Measurements from ENCODE around the gene SIRT5.

The SIRT5 gene

DNA sequence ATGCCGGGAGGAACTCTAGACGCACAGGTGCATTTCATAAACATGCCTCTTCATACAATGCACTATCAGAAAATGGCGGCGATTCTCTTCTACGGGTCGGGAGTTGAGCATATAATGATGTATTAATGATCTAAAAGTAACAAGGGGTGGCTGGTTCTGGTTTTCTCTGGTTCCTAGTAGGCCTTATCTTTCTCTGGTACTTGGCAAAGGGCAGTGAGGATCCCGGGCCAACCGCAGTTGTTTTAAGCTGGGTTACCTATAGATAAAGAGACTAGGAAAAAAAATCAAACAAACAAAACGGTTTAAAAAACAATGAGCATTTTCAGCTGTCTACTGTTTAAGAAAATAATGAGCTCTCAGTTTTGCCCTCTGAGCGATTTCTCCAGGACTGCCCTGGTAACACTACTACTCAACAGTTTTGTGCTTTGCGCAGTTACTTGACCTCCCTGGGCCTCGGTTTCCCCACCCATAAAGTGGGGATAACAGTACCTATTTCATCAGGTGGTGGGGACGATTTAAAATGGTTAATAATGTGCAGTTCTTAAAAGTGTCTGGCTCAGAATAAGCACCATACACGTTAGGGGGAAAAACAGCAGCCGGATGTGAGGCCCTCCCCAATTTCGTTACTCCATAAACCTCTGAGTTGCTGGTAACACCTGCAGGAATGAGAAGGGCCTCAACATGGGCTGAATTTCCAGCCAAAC is 1.3 kb upstream of the SIRT5 start:
- H3K4me3 ChIP-seq (ENCODE audit: low read length): peak overlapping the region; percentile 95
- peak overlapping the region; percentile 92 for H3K27ac ChIP-seq (ENCODE audit: low read length)
- H3K4me1 ChIP-seq (ENCODE audit: insufficient read depth, low read length): peaks cover 7% of the 10 kb centered on the region
- no peaks in the 10 kb centered on the region for H3K27me3 ChIP-seq (ENCODE audit: insufficient read depth, low read length)
- no peaks in the 10 kb centered on the region for H3K9me3 ChIP-seq (ENCODE audit: insufficient read depth, low read depth, low read length)
- H3K36me3 ChIP-seq (ENCODE audit: insufficient read depth, low read depth, low read length): no peaks in the 10 kb centered on the region
- H3K9ac ChIP-seq (ENCODE audit: low read depth, low read length): peak overlapping the region; percentile 97; the same call in 1 of the 2 replicates

DNA sequence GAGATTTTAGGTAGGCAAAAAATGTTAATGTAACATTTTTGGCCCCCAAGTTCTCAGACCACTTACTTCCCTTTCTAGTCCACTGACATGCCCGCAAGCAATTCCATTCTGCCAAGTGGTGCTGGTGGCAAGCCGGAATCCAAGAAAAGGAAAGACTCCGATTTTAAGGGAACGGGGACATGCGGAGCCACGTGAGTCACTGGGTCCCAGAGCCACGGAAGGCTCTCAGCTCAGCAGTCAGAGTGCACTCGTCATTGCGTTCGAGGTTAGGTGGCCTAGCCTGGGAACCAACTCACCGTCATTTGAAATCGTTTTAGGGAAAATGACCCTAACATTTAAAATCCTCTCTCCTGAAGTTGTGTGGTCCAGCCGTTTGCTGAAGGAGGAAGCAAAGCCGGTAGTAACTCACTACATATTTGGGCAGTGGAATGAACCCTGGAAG is 711 bp upstream of the SIRT5 start:
- no peaks in the 10 kb centered on the region for H3K9me3 ChIP-seq (ENCODE audit: insufficient read depth, low read depth, low read length)
- peak overlapping the region; percentile 97; the same call in 1 of the 2 replicates for H3K9ac ChIP-seq (ENCODE audit: low read depth, low read length)
- peak overlapping the region; percentile 95 for H3K4me3 ChIP-seq (ENCODE audit: low read length)
- H3K27ac ChIP-seq (ENCODE audit: low read length): peak overlapping the region; percentile 92
- H3K4me1 ChIP-seq (ENCODE audit: insufficient read depth, low read length): peaks cover 7% of the 10 kb centered on the region
- no peaks in the 10 kb centered on the region for H3K36me3 ChIP-seq (ENCODE audit: insufficient read depth, low read depth, low read length)
- H3K27me3 ChIP-seq (ENCODE audit: insufficient read depth, low read length): no peaks in the 10 kb centered on the region

DNA sequence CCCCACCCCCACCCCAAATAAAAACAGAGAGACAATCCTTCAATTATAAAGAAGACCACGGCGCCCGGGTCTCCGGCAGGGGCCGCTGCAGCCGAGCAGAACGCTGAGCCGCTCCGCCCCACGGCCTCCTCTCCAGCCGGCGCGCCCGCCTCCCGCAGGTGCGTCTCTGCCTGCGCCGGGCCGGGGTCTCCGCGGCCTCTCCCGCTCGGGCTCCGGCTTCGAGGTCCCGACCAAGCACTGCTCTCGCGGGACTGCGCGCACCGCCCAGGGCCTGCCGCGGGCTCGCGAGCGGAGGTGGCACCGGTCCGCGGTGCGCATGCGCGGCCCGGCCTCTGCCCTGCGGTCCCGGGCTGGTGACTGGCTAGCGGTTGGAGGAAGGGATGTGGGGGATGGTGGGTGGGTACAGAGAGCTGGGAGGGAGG is 241 bp upstream of the SIRT5 start:
- H3K27me3 ChIP-seq (ENCODE audit: insufficient read depth, low read length): no peaks in the 10 kb centered on the region
- peak overlapping the region; percentile 95 for H3K4me3 ChIP-seq (ENCODE audit: low read length)
- peak overlapping the region; percentile 89 for H3K27ac ChIP-seq (ENCODE audit: low read length)
- no peaks in the 10 kb centered on the region for H3K9me3 ChIP-seq (ENCODE audit: insufficient read depth, low read depth, low read length)
- H3K9ac ChIP-seq (ENCODE audit: low read depth, low read length): peak overlapping the region; percentile 97; the same call in 1 of the 2 replicates
- no peaks in the 10 kb centered on the region for H3K36me3 ChIP-seq (ENCODE audit: insufficient read depth, low read depth, low read length)
- H3K4me1 ChIP-seq (ENCODE audit: insufficient read depth, low read length): peaks cover 7% of the 10 kb centered on the region

DNA sequence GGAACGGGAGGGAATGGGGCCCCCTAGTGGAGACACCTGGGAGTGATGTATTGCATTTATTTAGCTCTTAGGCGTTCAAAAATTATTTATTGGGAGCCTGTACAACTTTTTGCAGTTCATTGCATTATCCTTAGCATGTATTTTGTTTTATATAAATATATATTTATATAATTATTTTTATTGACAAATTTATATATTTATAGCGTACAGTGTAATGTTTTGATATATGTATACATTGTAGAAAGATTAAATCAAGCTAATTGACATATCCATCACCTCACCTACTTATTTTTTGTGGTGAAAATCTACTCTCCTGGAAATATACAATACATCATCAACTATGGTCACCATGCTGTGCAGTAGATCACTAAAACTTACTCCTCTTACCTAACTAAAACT is 975 bp downstream of the SIRT5 start:
- H3K9ac ChIP-seq (ENCODE audit: low read depth, low read length): peak overlapping the region; percentile 97; the same call in 1 of the 2 replicates

DNA sequence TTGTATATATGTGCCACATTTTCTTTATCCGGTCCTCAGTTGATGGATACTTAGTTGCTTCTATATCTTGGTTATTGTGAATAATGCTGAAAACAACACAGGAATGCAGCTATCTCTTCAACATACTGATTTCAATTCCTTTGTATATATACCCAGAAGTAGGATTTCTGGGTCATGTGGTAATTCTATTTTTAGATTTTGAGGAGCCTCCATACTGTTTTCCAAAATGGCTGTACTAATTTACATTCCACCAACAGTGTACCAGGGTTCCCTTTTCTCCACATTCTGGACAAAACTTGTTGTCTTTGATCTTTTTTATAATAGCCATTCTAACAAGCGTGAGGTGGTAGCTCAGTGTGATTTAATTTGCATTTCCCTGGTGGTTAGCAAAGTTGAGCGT is 1.6 kb downstream of the SIRT5 start:
- Histone ChIP-seq H3K4me3 (ENCODE audit: low read length) (no peak overlapping the region), H3K27ac (ENCODE audit: low read length) (no peak overlapping the region), H3K4me1 (ENCODE audit: insufficient read depth, low read length) (peaks cover 7% of the 10 kb centered on the region), H3K9ac (ENCODE audit: low read depth, low read length) (no peak overlapping the region), H3K27me3 (ENCODE audit: insufficient read depth, low read length) (no peaks in the 10 kb centered on the region), H3K36me3 (ENCODE audit: insufficient read depth, low read depth, low read length) (peaks cover 9% of the 10 kb centered on the region; the same call in 1 of the 2 replicates), H3K9me3 (ENCODE audit: insufficient read depth, low read depth, low read length) (no peaks in the 10 kb centered on the region)

More for the DNA sequence above, 975 bp downstream of the SIRT5 start:
- peak overlapping the region; percentile 95; the same call in 1 of the 2 replicates for H3K4me3 ChIP-seq (ENCODE audit: low read length)
- no peak overlapping the region for H3K27ac ChIP-seq (ENCODE audit: low read length)
- H3K4me1 ChIP-seq (ENCODE audit: insufficient read depth, low read length): peaks cover 7% of the 10 kb centered on the region
- no peaks in the 10 kb centered on the region for H3K9me3 ChIP-seq (ENCODE audit: insufficient read depth, low read depth, low read length)
- peaks cover 9% of the 10 kb centered on the region; the same call in 1 of the 2 replicates for H3K36me3 ChIP-seq (ENCODE audit: insufficient read depth, low read depth, low read length)
- H3K27me3 ChIP-seq (ENCODE audit: insufficient read depth, low read length): no peaks in the 10 kb centered on the region

DNA sequence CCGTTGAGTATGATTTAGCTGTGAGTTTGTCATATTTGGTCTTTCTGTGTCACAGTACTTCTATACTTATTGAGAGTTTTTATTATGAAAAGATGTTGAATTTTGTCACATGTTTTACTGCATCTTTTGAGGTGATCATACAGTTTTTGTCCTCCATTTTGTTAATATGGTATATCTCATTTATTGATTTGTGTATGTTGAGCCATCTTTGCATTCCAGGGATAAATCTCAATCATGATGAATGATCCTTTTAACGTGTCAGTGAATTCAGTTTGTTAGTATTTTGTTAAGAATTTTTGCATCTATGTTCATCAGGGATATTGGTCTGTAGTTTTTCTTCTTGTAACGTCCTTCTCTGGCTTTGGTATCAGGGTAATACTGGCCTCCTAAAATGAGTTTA is 3.5 kb downstream of the SIRT5 start:
- Histone ChIP-seq H3K27ac (ENCODE audit: low read length) (no peak overlapping the region), H3K9me3 (ENCODE audit: insufficient read depth, low read depth, low read length) (no peaks in the 10 kb centered on the region), H3K4me1 (ENCODE audit: insufficient read depth, low read length) (peaks cover 7% of the 10 kb centered on the region), H3K9ac (ENCODE audit: low read depth, low read length) (no peak overlapping the region), H3K27me3 (ENCODE audit: insufficient read depth, low read length) (no peaks in the 10 kb centered on the region), H3K36me3 (ENCODE audit: insufficient read depth, low read depth, low read length) (peaks cover 19% of the 10 kb centered on the region; the same call in 1 of the 2 replicates), H3K4me3 (ENCODE audit: low read length) (no peak overlapping the region)

DNA sequence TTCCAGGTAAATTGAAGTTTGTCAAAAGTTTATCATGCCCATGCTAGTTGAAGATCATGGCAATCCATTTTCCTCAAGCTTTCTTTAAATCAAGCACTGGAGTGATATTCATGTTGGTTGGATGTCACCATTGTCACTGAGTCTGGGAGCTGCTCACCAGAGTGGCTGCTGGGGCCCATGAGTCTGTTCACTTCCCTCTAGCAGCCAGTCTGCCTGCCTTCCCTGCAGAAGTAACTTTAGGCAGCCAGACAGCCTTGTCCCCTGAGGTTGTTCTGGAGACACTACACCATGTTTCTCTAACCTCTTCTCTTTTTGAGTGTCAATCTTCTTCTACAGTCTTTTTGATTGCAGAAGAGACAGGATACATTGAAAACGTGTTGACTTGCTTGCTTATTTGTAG is 5.5 kb downstream of the SIRT5 start:
- H3K4me1 ChIP-seq (ENCODE audit: insufficient read depth, low read length): no peaks in the 10 kb centered on the region
- H3K4me3 ChIP-seq (ENCODE audit: low read length): no peak overlapping the region
- H3K9me3 ChIP-seq (ENCODE audit: insufficient read depth, low read depth, low read length): no peaks in the 10 kb centered on the region
- H3K36me3 ChIP-seq (ENCODE audit: insufficient read depth, low read depth, low read length): peaks cover 29% of the 10 kb centered on the region; the same call in 1 of the 2 replicates
- no peak overlapping the region for H3K27ac ChIP-seq (ENCODE audit: low read length)
- H3K27me3 ChIP-seq (ENCODE audit: insufficient read depth, low read length): no peaks in the 10 kb centered on the region
- no peak overlapping the region for H3K9ac ChIP-seq (ENCODE audit: low read depth, low read length)

DNA sequence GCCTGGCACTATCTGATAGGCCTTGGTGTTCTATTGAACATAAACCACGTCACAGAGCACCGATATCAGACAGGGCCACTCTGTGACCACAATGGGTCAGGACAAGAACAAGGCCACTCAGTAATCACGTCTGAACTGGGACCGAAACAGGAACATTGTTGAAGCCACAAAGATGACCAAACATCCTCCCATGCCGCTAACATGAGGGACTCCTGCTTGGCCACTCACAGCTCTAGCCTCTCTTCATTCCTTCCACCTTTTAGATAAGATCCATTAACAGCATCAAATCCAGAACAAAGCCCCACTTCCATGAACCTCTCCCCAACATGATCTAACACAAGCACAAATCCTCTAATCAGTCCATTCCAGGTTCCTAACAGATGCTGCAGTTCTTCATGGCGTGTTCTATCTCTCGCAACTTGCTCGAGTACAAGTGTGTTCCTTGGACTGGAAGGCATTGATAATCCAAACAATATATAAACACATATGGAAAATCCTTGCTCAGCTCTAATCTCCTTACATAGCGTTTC is 7.4 kb downstream of the SIRT5 start:
- Histone ChIP-seq H3K27ac (ENCODE audit: low read length) (no peak overlapping the region), H3K9ac (ENCODE audit: low read depth, low read length) (no peak overlapping the region), H3K36me3 (ENCODE audit: insufficient read depth, low read depth, low read length) (peaks cover 31% of the 10 kb centered on the region), H3K4me1 (ENCODE audit: insufficient read depth, low read length) (no peaks in the 10 kb centered on the region), H3K4me3 (ENCODE audit: low read length) (no peak overlapping the region), H3K9me3 (ENCODE audit: insufficient read depth, low read depth, low read length) (no peaks in the 10 kb centered on the region), H3K27me3 (ENCODE audit: insufficient read depth, low read length) (no peaks in the 10 kb centered on the region)

DNA sequence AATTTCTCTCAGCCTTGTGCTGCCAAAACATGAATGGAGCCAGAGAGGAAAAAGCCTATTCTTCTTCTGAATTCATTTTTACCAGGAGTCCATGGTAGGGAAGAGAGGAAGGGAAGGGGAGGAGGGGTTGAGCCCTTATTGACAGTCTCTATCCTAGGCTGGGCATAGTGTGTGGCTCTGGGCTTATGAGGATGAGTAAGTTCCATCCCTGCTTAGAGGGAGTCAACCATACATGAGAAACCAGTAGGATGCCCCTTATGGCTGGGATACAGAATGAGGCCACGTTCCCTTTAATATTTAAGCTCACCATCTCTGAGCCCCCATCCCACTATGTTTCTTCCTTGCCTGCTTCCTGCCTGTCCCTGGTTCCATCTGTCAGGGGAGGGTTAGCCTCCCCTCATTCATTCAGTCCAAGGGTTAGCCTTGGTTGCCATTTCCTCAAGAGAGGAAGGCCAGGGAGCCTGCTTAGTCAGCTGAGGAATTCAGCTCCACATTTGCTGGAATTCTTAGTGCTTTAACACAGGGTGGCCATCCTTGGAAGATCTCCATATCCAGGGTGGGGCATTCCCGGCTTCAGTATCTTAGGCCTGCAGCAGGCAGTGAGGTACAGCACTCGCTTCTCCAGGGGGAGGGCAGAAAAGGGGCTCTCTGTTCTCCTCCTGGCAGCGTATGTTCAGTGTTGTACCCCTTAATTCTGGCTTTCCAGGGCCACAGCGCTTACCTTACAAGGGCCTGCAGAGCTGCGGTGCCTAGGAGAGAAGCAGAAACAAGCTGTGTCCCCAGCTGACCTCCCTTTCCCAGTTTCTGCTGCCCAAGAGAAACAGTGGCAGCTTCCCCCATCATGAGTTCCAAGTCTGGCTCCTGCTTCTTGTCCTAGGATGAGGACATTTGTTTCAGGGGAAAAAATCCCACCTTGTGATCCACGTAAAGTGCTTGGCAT is 12.5 kb downstream of the SIRT5 start:
- H3K9ac ChIP-seq (ENCODE audit: low read depth, low read length): no peak overlapping the region; the same call in 1 of the 2 replicates

DNA sequence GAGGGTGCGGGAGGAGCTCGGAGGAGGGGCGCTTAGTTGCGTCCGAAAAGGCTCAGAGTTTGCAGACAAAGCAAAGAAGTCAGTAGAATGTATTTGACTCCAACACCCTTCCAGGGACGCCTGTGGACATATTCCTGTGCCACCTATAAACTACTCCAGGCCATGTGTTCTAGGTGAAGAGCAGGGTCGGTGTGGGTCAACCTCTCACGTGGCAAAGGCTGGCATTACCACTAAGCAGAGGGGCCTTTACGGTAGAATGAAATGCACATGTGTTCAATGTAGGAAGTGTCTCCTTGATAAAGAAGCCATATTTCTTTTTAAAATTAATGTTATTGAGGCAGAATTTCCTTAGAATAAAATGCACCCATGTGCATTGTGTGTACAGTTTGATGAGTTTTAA is 15.4 kb downstream of the SIRT5 start:
- H3K36me3 ChIP-seq (ENCODE audit: insufficient read depth, low read depth, low read length): peaks cover 33% of the 10 kb centered on the region
- no peaks in the 10 kb centered on the region for H3K4me1 ChIP-seq (ENCODE audit: insufficient read depth, low read length)
- H3K4me3 ChIP-seq (ENCODE audit: low read length): no peak overlapping the region
- no peaks in the 10 kb centered on the region for H3K9me3 ChIP-seq (ENCODE audit: insufficient read depth, low read depth, low read length)
- H3K9ac ChIP-seq (ENCODE audit: low read depth, low read length): no peak overlapping the region
- no peak overlapping the region for H3K27ac ChIP-seq (ENCODE audit: low read length)
- H3K27me3 ChIP-seq (ENCODE audit: insufficient read depth, low read length): no peaks in the 10 kb centered on the region

More for the DNA sequence above, 12.5 kb downstream of the SIRT5 start:
- no peak overlapping the region for H3K27ac ChIP-seq (ENCODE audit: low read length)
- H3K9me3 ChIP-seq (ENCODE audit: insufficient read depth, low read depth, low read length): no peaks in the 10 kb centered on the region
- no peaks in the 10 kb centered on the region for H3K4me1 ChIP-seq (ENCODE audit: insufficient read depth, low read length)
- peaks cover 37% of the 10 kb centered on the region for H3K36me3 ChIP-seq (ENCODE audit: insufficient read depth, low read depth, low read length)
- no peak overlapping the region for H3K4me3 ChIP-seq (ENCODE audit: low read length)
- no peaks in the 10 kb centered on the region for H3K27me3 ChIP-seq (ENCODE audit: insufficient read depth, low read length)

DNA sequence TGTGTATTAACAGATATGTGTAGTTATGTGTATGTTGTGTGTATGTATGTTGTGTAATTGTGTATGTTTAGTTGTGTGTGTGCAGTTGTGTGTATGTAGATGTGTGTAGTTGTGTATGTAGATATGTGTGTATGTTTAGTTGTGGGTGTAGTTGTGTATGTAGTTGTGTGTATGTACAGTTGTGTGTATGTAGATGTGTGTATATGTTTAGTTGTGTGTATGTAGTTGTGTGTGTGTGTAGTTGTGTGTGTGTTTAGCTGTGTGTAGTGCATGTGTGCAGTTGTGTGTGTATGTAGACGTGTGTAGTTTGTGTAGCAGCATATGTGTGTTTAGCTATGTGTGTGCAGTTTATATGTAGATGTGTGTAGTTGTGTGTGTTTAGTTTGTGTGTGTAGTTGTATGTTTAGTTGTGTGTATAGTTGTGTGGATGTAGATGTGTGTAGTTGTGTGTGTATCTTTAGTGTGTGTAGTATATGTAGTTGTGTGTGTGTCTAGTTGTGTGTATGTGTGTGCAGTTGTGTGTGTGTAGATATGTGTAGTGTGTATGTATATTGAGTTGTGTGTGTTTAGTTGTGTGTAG is 16.3 kb downstream of the SIRT5 start:
- no peaks in the 10 kb centered on the region for H3K4me1 ChIP-seq (ENCODE audit: insufficient read depth, low read length)
- no peaks in the 10 kb centered on the region for H3K9me3 ChIP-seq (ENCODE audit: insufficient read depth, low read depth, low read length)
- H3K36me3 ChIP-seq (ENCODE audit: insufficient read depth, low read depth, low read length): peaks cover 41% of the 10 kb centered on the region
- no peak overlapping the region for H3K9ac ChIP-seq (ENCODE audit: low read depth, low read length)
- H3K27me3 ChIP-seq (ENCODE audit: insufficient read depth, low read length): no peaks in the 10 kb centered on the region
- H3K27ac ChIP-seq (ENCODE audit: low read length): no peak overlapping the region
- no peak overlapping the region for H3K4me3 ChIP-seq (ENCODE audit: low read length)
